Testis (tissue), 2 donors: ENCODE results near the gene STIM1.

Experiments used
- CTCF ChIP-seq, 3 experiments: fragments of 450-650 bp in 2 of 3; fragments of 200-600 bp in 1 of 3; sonication (generic) in 1 of 3; IDR thresholded peaks; one replicate each; pipeline ENCODE4 v1.5.1; 2016 to 2019; ENCODE audit warnings: antibody characterized with exemption in 3 of 3, mild to moderate bottlenecking in 2 of 3, moderate library complexity in 1 of 3
- POLR2A ChIP-seq: fragments of 450-650 bp; IDR thresholded peaks from one replicate; pipeline ENCODE4 v1.6.1; 2017; ENCODE audit warnings: antibody characterized with exemption, mild to moderate bottlenecking, moderate library complexity

- no peak for TF ChIP-seq CTCF (IDR thresholded peaks at IDR 0.05)
- TF ChIP-seq POLR2A: no peak
Measured at GRCh38 chr11:3962406-3962840, 107.0 kb downstream of the STIM1 start.
